Activated naive CD4-positive, alpha-beta T cell treated with anti-CD3 and anti-CD28 coated beads, Interleukin-2, amount 50 U/mL, for 24 hours (primary cell): ENCODE measurements around the gene SUGT1.
"Not testable (repeated sequence)": the region's sequence is repeated elsewhere in the genome, so short reads cannot be mapped to it uniquely, and the experiment has no call there.

Source experiments
- H3K27ac Mint-ChIP-seq: one replicate; pipeline ENCODE4 v1.8.0; 2021; ENCODE audit warnings: mild to moderate bottlenecking, mixed read lengths
- H3K27me3 Mint-ChIP-seq: one replicate; pipeline ENCODE4 v1.8.0; 2021; ENCODE audit warnings: mixed read lengths
- H3K36me3 Mint-ChIP-seq: one replicate; pipeline ENCODE4 v1.8.0; 2021; ENCODE audit warnings: mixed read lengths
- H3K4me1 Mint-ChIP-seq: one replicate; pipeline ENCODE4 v1.8.0; 2021; ENCODE audit warnings: mixed read lengths
- H3K4me3 Mint-ChIP-seq: one replicate; pipeline ENCODE4 v1.8.0; 2021; ENCODE audit warnings: mild to moderate bottlenecking, mixed read lengths
- H3K9me3 Mint-ChIP-seq: one replicate; pipeline ENCODE4 v1.8.0; 2021; ENCODE audit warnings: mixed read lengths

SUGT1 gene

GRCh38 chr13:52707375-52707774, 54.7 kb downstream of the SUGT1 start:
- H3K36me3 Mint-ChIP-seq: no peaks in the 10 kb centered on the region
- H3K9me3 Mint-ChIP-seq: no peaks in the 10 kb centered on the region
- no peak overlapping the region for H3K4me3 Mint-ChIP-seq
- no peaks in the 10 kb centered on the region for H3K27me3 Mint-ChIP-seq
- no peak overlapping the region for H3K27ac Mint-ChIP-seq
- H3K4me1 Mint-ChIP-seq: no peaks in the 10 kb centered on the region

- H3K4me3 Mint-ChIP-seq, H3K9me3 Mint-ChIP-seq, H3K4me1 Mint-ChIP-seq, H3K36me3 Mint-ChIP-seq, H3K27ac Mint-ChIP-seq, H3K27me3 Mint-ChIP-seq: not testable (repeated sequence)
Observed at GRCh38 chr13:52708266-52708665, 55.6 kb downstream of the SUGT1 start.

DNA sequence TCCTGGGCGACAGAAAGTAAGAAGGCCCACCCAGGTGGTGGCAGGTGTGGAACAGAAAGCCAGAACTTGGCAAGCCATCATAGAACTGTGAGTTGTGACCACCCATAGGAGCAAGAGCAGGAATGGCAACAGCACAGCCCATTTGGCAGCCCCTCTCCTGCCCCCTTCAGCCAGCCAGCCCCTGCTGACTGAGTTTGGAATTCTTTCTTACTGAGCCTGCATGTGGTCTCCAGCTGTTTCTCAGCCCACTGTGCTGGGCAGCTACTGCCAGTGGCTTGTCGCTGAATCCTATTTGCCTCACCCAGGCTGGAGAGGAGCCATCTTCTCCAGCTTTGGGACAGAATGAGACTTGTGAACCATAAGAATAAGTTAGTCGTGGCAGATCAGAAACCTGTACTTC, 58.6 kb downstream of the SUGT1 start:
- no peaks in the 10 kb centered on the region for H3K27me3 Mint-ChIP-seq
- no peaks in the 10 kb centered on the region for H3K9me3 Mint-ChIP-seq
- H3K36me3 Mint-ChIP-seq: no peaks in the 10 kb centered on the region
- no peak overlapping the region for H3K27ac Mint-ChIP-seq
- no peaks in the 10 kb centered on the region for H3K4me1 Mint-ChIP-seq
- no peak overlapping the region for H3K4me3 Mint-ChIP-seq

- Mint-ChIP-seq H3K4me3 (no peak overlapping the region), H3K9me3 (peaks cover 8% of the 10 kb centered on the region), H3K27me3 (peaks cover 2% of the 10 kb centered on the region), H3K36me3 (peaks cover 4% of the 10 kb centered on the region), H3K27ac (no peak overlapping the region), H3K4me1 (no peaks in the 10 kb centered on the region)
Observed at GRCh38 chr13:52712385-52712784, 59.7 kb downstream of the SUGT1 start.

DNA sequence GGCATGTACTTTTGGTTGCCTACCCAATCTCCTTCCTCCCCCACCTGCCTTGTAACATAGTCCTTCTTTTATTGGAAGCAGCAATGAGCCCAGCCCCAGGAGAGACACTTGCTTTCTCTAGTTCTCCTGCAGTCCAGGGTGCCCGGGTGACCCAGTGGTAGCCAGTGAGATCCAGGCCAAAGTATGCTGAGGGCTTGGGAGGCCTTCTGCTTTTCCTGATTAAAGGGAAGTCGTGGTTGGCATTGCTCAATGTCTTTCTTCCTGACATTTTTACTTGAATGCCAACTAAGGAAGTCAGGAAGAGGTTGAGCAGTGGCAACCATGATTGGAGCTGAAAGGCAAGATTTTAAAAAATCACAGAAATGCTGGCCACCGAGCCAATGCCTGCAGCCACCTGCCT, 61.3 kb downstream of the SUGT1 start:
- peaks cover 11% of the 10 kb centered on the region for H3K27me3 Mint-ChIP-seq
- H3K9me3 Mint-ChIP-seq: peaks cover 17% of the 10 kb centered on the region
- H3K4me1 Mint-ChIP-seq: no peaks in the 10 kb centered on the region
- H3K27ac Mint-ChIP-seq: no peak overlapping the region
- no peak overlapping the region for H3K4me3 Mint-ChIP-seq
- peaks cover 11% of the 10 kb centered on the region for H3K36me3 Mint-ChIP-seq

DNA sequence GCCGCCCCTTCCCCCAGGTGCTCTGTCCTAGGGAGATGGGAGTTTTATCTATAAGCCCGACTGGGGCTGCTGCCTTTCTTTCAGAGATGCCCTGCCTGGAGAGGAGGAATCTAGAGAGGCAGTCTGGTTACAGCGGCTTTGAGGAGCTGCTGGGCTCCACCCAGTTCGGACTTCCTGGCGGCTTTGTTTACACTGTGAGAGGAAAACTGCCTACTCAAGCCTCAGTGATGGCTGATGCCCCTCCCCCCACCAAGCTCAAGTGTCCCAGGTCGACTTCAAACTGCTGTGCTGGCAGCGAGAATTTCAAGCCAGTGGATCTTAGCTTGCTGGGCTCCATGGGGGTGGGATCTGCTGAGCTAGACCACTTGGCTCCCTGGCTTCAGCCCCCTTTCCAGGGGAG, 68.3 kb downstream of the SUGT1 start:
- H3K9me3 Mint-ChIP-seq: peaks cover 26% of the 10 kb centered on the region
- H3K27me3 Mint-ChIP-seq: peaks cover 21% of the 10 kb centered on the region
- H3K27ac Mint-ChIP-seq, H3K4me3 Mint-ChIP-seq, H3K4me1 Mint-ChIP-seq: not testable (repeated sequence)
- H3K36me3 Mint-ChIP-seq: peaks cover 11% of the 10 kb centered on the region

- H3K27ac Mint-ChIP-seq, H3K4me3 Mint-ChIP-seq, H3K4me1 Mint-ChIP-seq: not testable (repeated sequence)
- Mint-ChIP-seq H3K27me3 (peaks cover 21% of the 10 kb centered on the region), H3K9me3 (peaks cover 26% of the 10 kb centered on the region), H3K36me3 (peaks cover 11% of the 10 kb centered on the region)
Observed at GRCh38 chr13:52721356-52721755, 68.7 kb downstream of the SUGT1 start.

DNA sequence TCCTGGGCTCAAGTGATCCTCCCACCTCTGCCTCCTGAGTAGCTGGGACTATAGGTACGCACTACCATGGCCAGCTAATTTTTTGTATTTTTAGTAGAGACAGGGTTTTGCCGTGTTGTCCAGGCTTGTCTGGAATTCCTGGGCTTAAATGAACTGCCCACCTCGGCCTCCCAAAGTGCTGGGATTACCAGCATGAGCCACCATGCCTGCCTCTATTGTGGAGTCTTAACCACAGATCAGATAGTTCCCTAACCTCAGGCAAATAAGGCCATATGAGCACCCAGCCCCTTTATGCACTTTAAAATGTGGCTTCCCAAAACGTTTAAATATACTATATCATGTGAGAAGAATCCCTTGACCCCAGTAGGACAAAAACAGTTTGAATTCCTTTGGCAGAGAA, 70.5 kb downstream of the SUGT1 start:
- Mint-ChIP-seq H3K4me3 (no peak overlapping the region), H3K9me3 (peaks cover 14% of the 10 kb centered on the region), H3K27me3 (peaks cover 16% of the 10 kb centered on the region), H3K27ac (no peak overlapping the region), H3K36me3 (peaks cover 5% of the 10 kb centered on the region), H3K4me1 (no peaks in the 10 kb centered on the region)

GRCh38 chr13:52725302-52725701, 72.7 kb downstream of the SUGT1 start:
- Mint-ChIP-seq H3K36me3 (no peaks in the 10 kb centered on the region), H3K27ac (no peak overlapping the region), H3K27me3 (peaks cover 6% of the 10 kb centered on the region), H3K4me3 (no peak overlapping the region), H3K9me3 (no peaks in the 10 kb centered on the region), H3K4me1 (no peaks in the 10 kb centered on the region)

DNA sequence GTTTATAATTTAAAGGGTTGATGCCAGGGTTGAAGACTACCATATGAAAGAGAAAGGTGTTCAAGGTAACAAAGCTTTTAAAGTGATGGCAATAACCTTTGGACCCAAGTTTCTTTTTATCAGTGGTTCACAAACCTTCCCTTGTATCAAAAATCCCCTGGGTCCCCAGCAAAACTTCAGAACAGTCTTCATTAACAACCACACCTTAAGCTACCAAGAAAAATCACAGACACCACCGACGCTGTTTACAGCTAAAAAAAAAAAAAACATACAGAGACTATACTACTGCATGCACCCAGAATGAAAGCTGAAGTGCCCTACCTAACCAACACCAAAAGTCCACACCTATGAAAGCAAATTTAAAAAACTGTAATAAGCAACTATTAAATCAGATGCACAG, 73.6 kb downstream of the SUGT1 start:
- Mint-ChIP-seq H3K4me3 (no peak overlapping the region), H3K4me1 (no peaks in the 10 kb centered on the region), H3K9me3 (no peaks in the 10 kb centered on the region), H3K27me3 (peaks cover 11% of the 10 kb centered on the region), H3K36me3 (no peaks in the 10 kb centered on the region), H3K27ac (no peak overlapping the region)

GRCh38 chr13:52734075-52734623, 81.5 kb downstream of the SUGT1 start:
- Mint-ChIP-seq H3K4me3 (no peak overlapping the region), H3K9me3 (no peaks in the 10 kb centered on the region), H3K4me1 (peaks cover 6% of the 10 kb centered on the region), H3K27me3 (peaks cover 21% of the 10 kb centered on the region), H3K36me3 (peaks cover 1% of the 10 kb centered on the region), H3K27ac (no peak overlapping the region)

- Mint-ChIP-seq H3K27me3 (peaks cover 31% of the 10 kb centered on the region), H3K4me1 (peaks cover 9% of the 10 kb centered on the region), H3K36me3 (peaks cover 1% of the 10 kb centered on the region), H3K27ac (no peak overlapping the region), H3K4me3 (no peak overlapping the region), H3K9me3 (no peaks in the 10 kb centered on the region)
Observed at GRCh38 chr13:52736891-52737290, 84.3 kb downstream of the SUGT1 start.

DNA sequence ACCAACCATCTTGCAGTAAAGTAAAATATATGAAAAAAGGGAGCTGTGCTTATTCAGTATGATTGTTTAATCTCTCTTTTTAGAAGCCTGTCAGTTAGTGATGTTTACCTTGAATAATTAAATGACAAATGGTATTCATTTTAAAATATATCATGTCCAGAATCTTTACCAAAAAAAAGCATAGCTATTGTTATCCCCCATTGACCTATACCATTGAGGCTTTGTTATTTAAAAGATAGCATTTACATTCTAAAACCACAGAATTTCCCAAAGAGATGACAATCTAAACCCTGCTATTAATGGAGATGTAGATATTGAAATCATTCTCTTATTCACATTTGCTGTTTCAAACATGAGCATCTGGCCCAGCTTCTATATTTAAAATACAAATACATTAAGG, 84.8 kb downstream of the SUGT1 start:
- peaks cover 1% of the 10 kb centered on the region for H3K36me3 Mint-ChIP-seq
- no peaks in the 10 kb centered on the region for H3K9me3 Mint-ChIP-seq
- H3K4me3 Mint-ChIP-seq: no peak overlapping the region
- H3K27me3 Mint-ChIP-seq: peaks cover 35% of the 10 kb centered on the region
- H3K27ac Mint-ChIP-seq: no peak overlapping the region
- peaks cover 9% of the 10 kb centered on the region for H3K4me1 Mint-ChIP-seq

GRCh38 chr13:52737965-52738364, 85.3 kb downstream of the SUGT1 start:
- Mint-ChIP-seq H3K4me3 (peak overlapping the region; percentile 11), H3K9me3 (no peaks in the 10 kb centered on the region), H3K27ac (no peak overlapping the region), H3K36me3 (peaks cover 1% of the 10 kb centered on the region), H3K27me3 (peaks cover 39% of the 10 kb centered on the region), H3K4me1 (peaks cover 9% of the 10 kb centered on the region)

GRCh38 chr13:52738719-52739467, 86.3 kb downstream of the SUGT1 start:
- peaks cover 1% of the 10 kb centered on the region for H3K36me3 Mint-ChIP-seq
- H3K9me3 Mint-ChIP-seq: no peaks in the 10 kb centered on the region
- no peak overlapping the region for H3K27ac Mint-ChIP-seq
- H3K27me3 Mint-ChIP-seq: peaks cover 44% of the 10 kb centered on the region
- H3K4me1 Mint-ChIP-seq: peaks cover 9% of the 10 kb centered on the region
- no peak overlapping the region for H3K4me3 Mint-ChIP-seq

- peak within 1 kb of the TSS; percentile 60 for H3K4me3 Mint-ChIP-seq
- no peaks in the 10 kb centered on the region for H3K9me3 Mint-ChIP-seq
- peaks cover 9% of the 10 kb centered on the region for H3K4me1 Mint-ChIP-seq
- H3K36me3 Mint-ChIP-seq: peaks cover 1% of the 10 kb centered on the region
- no peak within 1 kb of the TSS for H3K27ac Mint-ChIP-seq
- H3K27me3 Mint-ChIP-seq: peaks cover 45% of the 10 kb centered on the region
Observed at GRCh38 chr13:52739468-52740071, 86.9 kb downstream of the SUGT1 start, which contains the start of gene CNMD. CNMD (minus strand) TSS chr13:52739820; CDS start chr13:52739701, 119 bp downstream.
